Fibroblast of skin of left biceps (primary cell): Measurements from ENCODE around the gene LCT.
A peak's percentile ranks its signal among the peaks of the same experiment; 100 is the strongest.
"Not testable (repeated sequence)": the region's sequence is repeated elsewhere in the genome, so short reads cannot be mapped to it uniquely, and the experiment has no call there.

Experiments used
- DNase-seq, 2 experiments: peaks; one replicate each; pipeline ENCODE4 v3.0.0-alpha.2; 2013; ENCODE audit warnings: low read depth in 2 of 2

Gene LCT

GRCh38 chr2:135797497-135798274 is 39.3 kb downstream of the LCT start:
- peak; percentile 34 to 41 for DNase-seq

- no peak for DNase-seq
Measured at GRCh38 chr2:135796606-135797005, 40.4 kb downstream of the LCT start.

- not testable (repeated sequence) for DNase-seq
Measured at GRCh38 chr2:135795641-135796040, 41.3 kb downstream of the LCT start.

GRCh38 chr2:135792401-135793150 is 44.4 kb downstream of the LCT start:
- DNase-seq = no peak

GRCh38 chr2:135791418-135792190 is 45.4 kb downstream of the LCT start:
- DNase-seq = peak; percentile 10 to 29

GRCh38 chr2:135790423-135790822 is 46.6 kb downstream of the LCT start:
- no peak for DNase-seq

- DNase-seq = peak; percentile 72 to 80
Measured at GRCh38 chr2:135786823-135787222, 50.2 kb downstream of the LCT start.

GRCh38 chr2:135785032-135785431 is 52.0 kb downstream of the LCT start:
- no peak for DNase-seq

GRCh38 chr2:135783439-135783838 is 53.5 kb downstream of the LCT start:
- no peak for DNase-seq

GRCh38 chr2:135782231-135782630 is 54.8 kb downstream of the LCT start:
- no peak for DNase-seq

- no peak for DNase-seq
Measured at GRCh38 chr2:135776367-135776766, 60.6 kb downstream of the LCT start.

- no peak for DNase-seq
Measured at GRCh38 chr2:135775420-135775819, 61.6 kb downstream of the LCT start.

- DNase-seq = peak in 1 of 2 experiments; percentile 4
Measured at GRCh38 chr2:135773917-135774316, 63.1 kb downstream of the LCT start.

- no peak for DNase-seq
Measured at GRCh38 chr2:135773319-135773718, 63.7 kb downstream of the LCT start.

GRCh38 chr2:135768863-135769262 is 68.1 kb downstream of the LCT start:
- no peak for DNase-seq

- DNase-seq = no peak
Measured at GRCh38 chr2:135762530-135762929, 74.5 kb downstream of the LCT start.

- DNase-seq = no peak
Measured at GRCh38 chr2:135762022-135762421, 75.0 kb downstream of the LCT start.

- DNase-seq = no peak
Measured at GRCh38 chr2:135756692-135757091, 80.3 kb downstream of the LCT start.

- DNase-seq = no peak
Measured at GRCh38 chr2:135755573-135755972, 81.4 kb downstream of the LCT start.

GRCh38 chr2:135745545-135745944 is 91.4 kb downstream of the LCT start:
- DNase-seq = peak; percentile 52 to 59

- DNase-seq = no peak
Measured at GRCh38 chr2:135744760-135745314, 92.1 kb downstream of the LCT start.

GRCh38 chr2:135743860-135744259 is 93.1 kb downstream of the LCT start:
- DNase-seq = no peak
